OCI-LY1 (cell line): ENCODE results near the gene DNAJC28.

Experiments used
- H2AFZ ChIP-seq: fragments of 200-600 bp; sonication (generic), shearing (Covaris generic); 2 replicates; pipeline ENCODE4 v1.6.0; 2014; ENCODE audit warnings: antibody characterized with exemption, mild to moderate bottlenecking, low read length
- H3F3A ChIP-seq: fragments of 200-600 bp; sonication (generic), shearing (Covaris generic); 2 replicates; pipeline ENCODE4 v1.6.0; 2014; ENCODE audit warnings: mild to moderate bottlenecking, antibody characterized with exemption, low read length, moderate library complexity; ENCODE audit not compliant: insufficient read depth
- H3K27ac ChIP-seq: fragments of 200-600 bp; sonication (generic); 2 replicates; pipeline ENCODE4 v1.5.1; 2014; ENCODE audit warnings: low read length, mixed run types, mild to moderate bottlenecking, low read depth; ENCODE audit not compliant: poor library complexity, severe bottlenecking
- H3K27me3 ChIP-seq: fragments of 200-600 bp; sonication (generic); 2 replicates; pipeline ENCODE4 v1.6.0; 2014; ENCODE audit warnings: antibody characterized with exemption, mild to moderate bottlenecking, low read length, moderate library complexity; ENCODE audit not compliant: insufficient read depth
- H3K36me3 ChIP-seq: fragments of 200-600 bp; sonication (generic); 2 replicates; pipeline ENCODE4 v1.6.1; 2014; ENCODE audit warnings: mild to moderate bottlenecking, antibody characterized with exemption, low read length, moderate library complexity, mixed read lengths; ENCODE audit not compliant: insufficient read depth
- H3K4me1 ChIP-seq: fragments of 200-600 bp; sonication (generic); 2 replicates; pipeline ENCODE4 v1.5.1; 2014; ENCODE audit warnings: mild to moderate bottlenecking, low read length, moderate library complexity; ENCODE audit not compliant: insufficient read depth, severe bottlenecking
- H3K4me2 ChIP-seq: fragments of 200-600 bp; sonication (generic), shearing (Covaris generic); 2 replicates; pipeline ENCODE4 v1.6.1; 2014; ENCODE audit warnings: low read length
- H3K4me3 ChIP-seq: fragments of 200-600 bp; sonication (generic); 2 replicates; pipeline ENCODE4 v1.5.1; 2014; ENCODE audit warnings: low read length, low read depth, mild to moderate bottlenecking, mixed read lengths; ENCODE audit not compliant: poor library complexity, severe bottlenecking
- H3K79me2 ChIP-seq: fragments of 200-600 bp; shearing (Covaris generic); 2 replicates; pipeline ENCODE4 v1.6.1; 2016; ENCODE audit warnings: mixed run types, low read length, mixed read lengths; ENCODE audit not compliant: insufficient read depth
- H3K9ac ChIP-seq: fragments of 200-600 bp; sonication (generic), shearing (Covaris generic); 2 replicates; pipeline ENCODE4 v1.6.1; 2014; ENCODE audit warnings: mild to moderate bottlenecking, low read length, mixed read lengths
- H3K9me2 ChIP-seq: fragments of 200-600 bp; sonication (generic), shearing (Covaris generic); 2 replicates; pipeline ENCODE4 v1.6.1; 2014; ENCODE audit warnings: low read depth, mild to moderate bottlenecking, low read length, mixed read lengths
- H3K9me3 ChIP-seq: fragments of 200-600 bp; shearing (Covaris generic); 2 replicates; pipeline ENCODE4 v1.6.1; 2014; ENCODE audit warnings: low read length, mixed read lengths
- H4K20me1 ChIP-seq: fragments of 200-600 bp; sonication (generic), shearing (Covaris generic); 2 replicates; pipeline ENCODE4 v1.6.0; 2016; ENCODE audit warnings: mild to moderate bottlenecking, low read length; ENCODE audit not compliant: insufficient read depth
- EZH2 ChIP-seq: fragments of 200-600 bp; sonication (generic), shearing (Covaris generic); IDR thresholded peaks from 2 replicates; pipeline ENCODE4 v1.8.0; 2017; ENCODE audit warnings: borderline replicate concordance, mixed run types, mild to moderate bottlenecking, antibody characterized with exemption, low read length, moderate library complexity, mixed read lengths
- TF ChIP-seq, protein P1 (sequence below): fragments of 200-600 bp; sonication (generic), shearing (Covaris generic); IDR thresholded peaks from 2 replicates; pipeline ENCODE4 v1.5.1; 2017; ENCODE audit warnings: mild to moderate bottlenecking, antibody characterized with exemption, low read length, moderate library complexity, mixed read lengths

Gene DNAJC28

DNA sequence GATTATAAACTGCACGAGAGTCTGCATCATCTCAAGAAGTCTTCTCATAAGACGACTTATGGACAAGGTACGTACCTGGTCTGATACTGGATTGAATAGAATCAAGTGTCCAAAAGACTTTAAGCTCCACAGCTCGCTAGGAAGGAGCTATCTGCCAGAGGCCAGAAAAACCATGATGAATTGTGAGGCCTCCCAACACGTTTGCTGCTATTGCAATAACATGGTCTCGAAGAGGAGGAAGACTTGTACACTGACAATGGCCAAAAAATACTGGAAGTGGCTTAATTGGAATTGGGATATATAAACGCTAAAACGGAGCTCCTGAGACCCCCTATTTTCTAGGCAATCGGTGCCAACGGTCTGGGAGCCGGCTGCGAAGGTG lies 534 bp downstream of the DNAJC28 start:
- Histone ChIP-seq H3K4me3 (peak overlapping the region; percentile 70), H3K9me2 (no peaks in the 10 kb centered on the region), H3K27ac (no peak overlapping the region), H3F3A (no peaks in the 10 kb centered on the region), H3K9ac (peak overlapping the region; percentile 66), H3K4me2 (peak overlapping the region; percentile 93), H3K9me3 (no peaks in the 10 kb centered on the region), H2AFZ (peak overlapping the region; percentile 85), H3K36me3 (no peaks in the 10 kb centered on the region), H3K4me1 (peaks cover 13% of the 10 kb centered on the region), H3K27me3 (no peaks in the 10 kb centered on the region), H3K79me2 (no peaks in the 10 kb centered on the region), H4K20me1 (no peaks in the 10 kb centered on the region)
- TF ChIP-seq EZH2: no peak
- TF ChIP-seq, protein P1, sequence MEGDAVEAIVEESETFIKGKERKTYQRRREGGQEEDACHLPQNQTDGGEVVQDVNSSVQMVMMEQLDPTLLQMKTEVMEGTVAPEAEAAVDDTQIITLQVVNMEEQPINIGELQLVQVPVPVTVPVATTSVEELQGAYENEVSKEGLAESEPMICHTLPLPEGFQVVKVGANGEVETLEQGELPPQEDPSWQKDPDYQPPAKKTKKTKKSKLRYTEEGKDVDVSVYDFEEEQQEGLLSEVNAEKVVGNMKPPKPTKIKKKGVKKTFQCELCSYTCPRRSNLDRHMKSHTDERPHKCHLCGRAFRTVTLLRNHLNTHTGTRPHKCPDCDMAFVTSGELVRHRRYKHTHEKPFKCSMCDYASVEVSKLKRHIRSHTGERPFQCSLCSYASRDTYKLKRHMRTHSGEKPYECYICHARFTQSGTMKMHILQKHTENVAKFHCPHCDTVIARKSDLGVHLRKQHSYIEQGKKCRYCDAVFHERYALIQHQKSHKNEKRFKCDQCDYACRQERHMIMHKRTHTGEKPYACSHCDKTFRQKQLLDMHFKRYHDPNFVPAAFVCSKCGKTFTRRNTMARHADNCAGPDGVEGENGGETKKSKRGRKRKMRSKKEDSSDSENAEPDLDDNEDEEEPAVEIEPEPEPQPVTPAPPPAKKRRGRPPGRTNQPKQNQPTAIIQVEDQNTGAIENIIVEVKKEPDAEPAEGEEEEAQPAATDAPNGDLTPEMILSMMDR: no peak

DNA sequence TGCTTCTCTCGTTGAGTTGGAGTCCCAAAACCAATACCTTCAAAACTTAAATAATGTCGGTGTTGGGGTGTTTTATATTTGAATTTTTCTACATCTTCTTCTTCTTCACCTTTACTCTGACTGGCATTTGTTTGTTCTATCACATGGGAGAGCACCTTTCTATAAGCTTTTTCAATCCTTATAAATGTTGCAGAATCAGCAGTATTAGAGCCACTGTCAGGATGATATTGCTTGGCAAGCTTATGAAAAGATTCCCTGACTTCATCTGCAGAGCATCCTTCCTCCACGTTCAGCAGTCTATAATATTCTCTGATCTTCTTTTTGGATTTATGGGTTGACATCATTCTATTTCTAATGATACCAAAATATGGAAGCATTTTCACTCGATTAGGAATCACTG lies 2.6 kb downstream of the DNAJC28 start:
- Histone ChIP-seq H3K9me2 (no peaks in the 10 kb centered on the region), H3K4me2 (no peak overlapping the region), H3K9ac (no peak overlapping the region), H3K27ac (no peak overlapping the region), H2AFZ (no peak overlapping the region), H3K27me3 (no peaks in the 10 kb centered on the region), H3K79me2 (no peaks in the 10 kb centered on the region), H4K20me1 (no peaks in the 10 kb centered on the region), H3K4me3 (no peak overlapping the region), H3K36me3 (no peaks in the 10 kb centered on the region), H3K9me3 (no peaks in the 10 kb centered on the region), H3F3A (no peaks in the 10 kb centered on the region), H3K4me1 (peaks cover 13% of the 10 kb centered on the region)
- TF ChIP-seq, protein P1: no peak
- no peak for TF ChIP-seq EZH2

DNA sequence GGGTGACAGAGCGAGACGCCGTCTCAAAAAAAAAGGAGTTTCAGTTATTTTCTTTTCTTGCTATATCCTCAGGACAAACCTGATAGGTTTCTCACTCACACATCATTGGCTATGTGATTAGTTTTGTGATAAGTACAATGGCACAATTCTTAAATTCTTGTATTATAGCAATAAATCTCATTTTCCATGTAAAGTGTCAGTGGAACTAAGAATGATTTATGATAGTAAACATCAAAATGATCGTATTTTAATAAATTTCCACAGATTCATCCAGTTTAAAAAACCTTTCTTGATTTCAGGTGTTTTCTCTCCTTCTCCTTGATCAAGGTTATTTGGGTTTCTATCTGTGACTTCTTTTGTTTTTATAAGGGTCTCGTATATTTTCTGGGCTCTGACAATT lies 3.5 kb downstream of the DNAJC28 start:
- Histone ChIP-seq H3K79me2 (no peaks in the 10 kb centered on the region), H3F3A (no peaks in the 10 kb centered on the region), H3K27ac (no peak overlapping the region), H3K9ac (no peak overlapping the region), H3K27me3 (no peaks in the 10 kb centered on the region), H3K9me3 (no peaks in the 10 kb centered on the region), H4K20me1 (no peaks in the 10 kb centered on the region), H3K4me3 (no peak overlapping the region), H2AFZ (no peak overlapping the region), H3K36me3 (no peaks in the 10 kb centered on the region), H3K9me2 (no peaks in the 10 kb centered on the region), H3K4me1 (peaks cover 13% of the 10 kb centered on the region), H3K4me2 (no peak overlapping the region)
- TF ChIP-seq, protein P1: no peak
- TF ChIP-seq EZH2: no peak
